GM12872 (cell line): Measurements from ENCODE around the gene R3HDM4.

Experiments
- CTCF ChIP-seq: IDR thresholded peaks from 3 replicates; pipeline ENCODE4 v1.5.1; 2011; ENCODE audit warnings: low read depth, mild to moderate bottlenecking, low read length, moderate library complexity; ENCODE audit not compliant: insufficient read depth

The R3HDM4 gene

GRCh38 chr19:896434-896833, 16.6 kb downstream of the R3HDM4 start:
- no peak for TF ChIP-seq CTCF

- TF ChIP-seq CTCF: no peak
Measured at GRCh38 chr19:892894-893689, 19.9 kb downstream of the R3HDM4 start, which contains the start of the genes MED16 and RNU6-9. Gene MED16 (minus strand): TSS chr19:893187. CDS start chr19:891131, 2,056 bp downstream. Gene RNU6-9 (plus strand): TSS chr19:893484.

GRCh38 chr19:892243-892893, 20.7 kb downstream of the R3HDM4 start:
- no peak for TF ChIP-seq CTCF

GRCh38 chr19:890831-891230, 22.2 kb downstream of the R3HDM4 start:
- no peak for TF ChIP-seq CTCF

GRCh38 chr19:889662-890295, 23.2 kb downstream of the R3HDM4 start:
- TF ChIP-seq CTCF: no peak

- TF ChIP-seq CTCF: no peak
Measured at GRCh38 chr19:888581-889385, 24.2 kb downstream of the R3HDM4 start.
